Mucosa of descending colon (tissue), 3 donors: ENCODE results near the gene MAMSTR. TPM values are rescaled to one million over a fixed set of nuclear protein-coding genes. Genes with fewer than 3 reads are reported as not detected.
"Not testable (repeated sequence)": the region's sequence is repeated elsewhere in the genome, so short reads cannot be mapped to it uniquely, and the experiment has no call there.

ENCODE experiments used
- ATAC-seq: fragments of 200-7000 bp; cut with Tn5 transposase; one replicate; pipeline ENCODE4 v1.9.1; 2020; ENCODE audit warnings: mild to moderate bottlenecking, moderate library complexity
- DNase-seq, 3 donors: peaks; one replicate each; pipeline ENCODE4 v3.0.0-alpha.2; 2020
- H3K36me3 ChIP-seq: fragments of 200-600 bp; one replicate; pipeline ENCODE4 v1.8.0; 2021; ENCODE audit warnings: low read depth, mild to moderate bottlenecking
- H3K4me1 ChIP-seq: fragments of 200-600 bp; one replicate; pipeline ENCODE4 v1.8.0; 2021; ENCODE audit warnings: low read depth, mild to moderate bottlenecking
- H3K4me3 ChIP-seq: fragments of 200-600 bp; one replicate; pipeline ENCODE4 v1.8.0; 2021; ENCODE audit warnings: mild to moderate bottlenecking
- H3K9me3 ChIP-seq: fragments of 200-600 bp; one replicate; pipeline ENCODE4 v1.8.0; 2021; ENCODE audit warnings: mild to moderate bottlenecking
- intact Hi-C, 2 donors: fragments of 100-400 bp; cut with DNase I in 1 of 2; cut with micrococcal nuclease in 1 of 2; formaldehyde crosslinking; loops; one replicate each; pipeline versions ENCODE4 v1.11.0 to v1.11.1; 2022; cut with DNase I, micrococcal nuclease
- long read RNA-seq, 2 donors: library from polyadenylated mRNA; unstranded; transcript quantifications; one replicate each; pipeline ENCODE4 v2.0.0, GENCODE V29; 2019 to 2021
- total RNA-seq, 3 donors: library from RNA; stranded (reverse); fragmentation: NEBNext Ultra II Directional in 2 of 3; extraction: Animal tissue kit (Norgen Biotek cat#: 25700) in 2 of 3; gene quantifications; one replicate each; pipeline versions ENCODE4 v1.2.1 to v1.2.4, GENCODE V29; 2021 to 2023
- TF ChIP-seq, protein P1 (sequence below): fragments of 200-600 bp; IDR thresholded peaks from one replicate; pipeline ENCODE4 v1.8.0; 2022; ENCODE audit warnings: antibody characterized with exemption, mild to moderate bottlenecking
- donor health status: DM: no; HTN: no; CAD: no; lungs with moderate emphysema.
- donor health status: DM: no; HTN: no; CAD: no.
- donor health status: DM: no; HTN: yes; CAD: no.

Gene MAMSTR
- total RNA-seq: 1 to 10 TPM in 1 of 3 donors, under 1 TPM in 2; 0.31 to 2.4 (median 0.61) TPM
- long read RNA-seq, donor 1, partial matches to known transcripts: 1 of 3 reads
- long read RNA-seq, donor 1, other reads (novel, unspliced or antisense): 2 of 3 reads
- long read RNA-seq, donor 2: 0 reads

DNA sequence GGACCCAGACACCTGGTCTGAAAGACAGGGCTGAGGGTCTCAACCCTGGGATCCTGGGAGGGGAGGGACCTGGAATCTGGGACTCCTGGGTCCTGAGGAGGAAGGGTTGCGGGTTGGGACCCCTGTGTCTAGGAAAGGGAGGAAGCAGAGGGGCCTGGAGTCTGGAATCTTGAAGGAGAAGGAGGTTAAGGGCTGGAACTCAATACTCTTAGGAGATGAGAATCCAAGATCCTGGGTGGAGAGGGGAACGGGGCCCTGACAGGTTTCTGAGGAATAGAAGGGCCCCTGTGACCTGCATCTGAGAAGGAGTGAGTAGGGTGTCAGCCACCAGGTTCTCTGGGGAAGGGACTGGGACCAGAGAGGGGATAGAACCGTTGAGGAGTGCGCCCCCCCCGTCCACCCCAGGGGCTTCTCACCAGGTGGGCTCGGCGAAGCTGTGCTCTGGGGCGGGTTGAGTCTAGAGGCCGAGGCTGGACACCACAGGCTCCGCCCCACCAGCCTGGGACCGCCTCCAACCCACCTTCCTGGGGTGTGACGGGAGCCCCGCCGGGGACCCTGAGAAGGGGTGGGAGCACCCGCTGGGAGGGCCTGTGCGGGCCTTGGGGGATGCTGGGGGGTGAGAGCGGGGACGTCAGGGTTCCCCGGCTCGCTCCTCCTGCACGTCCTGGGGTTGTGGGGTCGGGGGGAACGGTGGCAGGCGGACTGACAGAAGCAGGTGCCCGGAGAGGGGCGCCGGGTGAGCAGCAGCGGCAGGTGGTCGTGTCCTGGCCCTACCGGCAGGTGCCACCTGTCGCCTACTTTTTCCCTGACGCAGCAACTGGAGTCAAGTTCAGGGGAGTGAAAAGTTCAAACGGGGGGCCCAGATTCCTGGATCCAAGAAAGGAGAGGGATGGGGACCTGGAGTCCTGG is at the start of gene MAMSTR:
MAMSTR (minus strand) TSS at position 463 of the 909 bp plus-strand sequence. CDS start 694 bp downstream, outside the sequence.
- H3K4me1 ChIP-seq: peaks cover 18% of the 10 kb centered on the region

GRCh38 chr19:48768994-48769713 is 49.6 kb upstream of the MAMSTR start:
- DNase-seq (no peak), ATAC-seq (no peak)
- TF ChIP-seq, protein P1, sequence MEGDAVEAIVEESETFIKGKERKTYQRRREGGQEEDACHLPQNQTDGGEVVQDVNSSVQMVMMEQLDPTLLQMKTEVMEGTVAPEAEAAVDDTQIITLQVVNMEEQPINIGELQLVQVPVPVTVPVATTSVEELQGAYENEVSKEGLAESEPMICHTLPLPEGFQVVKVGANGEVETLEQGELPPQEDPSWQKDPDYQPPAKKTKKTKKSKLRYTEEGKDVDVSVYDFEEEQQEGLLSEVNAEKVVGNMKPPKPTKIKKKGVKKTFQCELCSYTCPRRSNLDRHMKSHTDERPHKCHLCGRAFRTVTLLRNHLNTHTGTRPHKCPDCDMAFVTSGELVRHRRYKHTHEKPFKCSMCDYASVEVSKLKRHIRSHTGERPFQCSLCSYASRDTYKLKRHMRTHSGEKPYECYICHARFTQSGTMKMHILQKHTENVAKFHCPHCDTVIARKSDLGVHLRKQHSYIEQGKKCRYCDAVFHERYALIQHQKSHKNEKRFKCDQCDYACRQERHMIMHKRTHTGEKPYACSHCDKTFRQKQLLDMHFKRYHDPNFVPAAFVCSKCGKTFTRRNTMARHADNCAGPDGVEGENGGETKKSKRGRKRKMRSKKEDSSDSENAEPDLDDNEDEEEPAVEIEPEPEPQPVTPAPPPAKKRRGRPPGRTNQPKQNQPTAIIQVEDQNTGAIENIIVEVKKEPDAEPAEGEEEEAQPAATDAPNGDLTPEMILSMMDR: no peak
- H3K36me3 ChIP-seq: no peaks in the 10 kb centered on the region
- H3K4me3 ChIP-seq: no peak overlapping the region
- intact Hi-C loops: no loop called here
- H3K4me1 ChIP-seq: no peaks in the 10 kb centered on the region
- no peaks in the 10 kb centered on the region for H3K9me3 ChIP-seq

More for the DNA sequence above, at the start of gene MAMSTR:
- intact Hi-C loops: no loop called here
- no peak for ATAC-seq
- Histone ChIP-seq H3K9me3 (no peaks in the 10 kb centered on the region), H3K36me3 (no peaks in the 10 kb centered on the region), H3K4me3 (peak within 1 kb of the TSS; percentile 9)
- TF ChIP-seq, protein P1: no peak
- peak in 1 of 3 donors; percentile 61 for DNase-seq

DNA sequence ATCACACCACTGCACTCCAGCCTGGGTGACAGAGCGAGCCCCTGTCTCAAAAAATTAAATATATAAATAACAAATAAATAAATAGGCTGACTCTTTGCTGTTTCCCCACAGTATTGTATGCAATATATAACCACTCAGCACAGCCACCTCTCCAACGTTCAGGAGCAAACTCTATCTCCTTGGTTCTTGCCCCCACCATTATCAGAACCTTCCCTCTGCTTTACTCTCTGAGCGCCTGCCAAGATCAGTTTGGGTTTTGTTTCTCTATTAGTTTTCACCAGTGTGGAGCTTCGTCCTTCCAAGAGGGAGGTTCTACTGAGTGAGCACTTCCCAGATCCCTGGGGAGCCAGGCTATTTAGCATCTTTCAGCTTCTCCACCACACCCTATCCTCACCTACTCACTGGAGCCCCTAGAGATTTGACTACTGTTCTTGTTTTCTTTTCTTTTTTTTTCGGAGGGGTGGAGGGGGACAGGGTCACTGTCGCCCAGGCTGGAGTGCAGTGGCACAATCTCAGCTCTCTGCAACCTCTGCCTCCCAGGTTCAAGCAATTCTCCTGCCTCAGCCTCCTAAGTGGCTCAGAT is 48.7 kb upstream of the MAMSTR start:
- H3K9me3 ChIP-seq, DNase-seq, H3K36me3 ChIP-seq, ATAC-seq, intact Hi-C loops, H3K4me1 ChIP-seq, H3K4me3 ChIP-seq: not testable (repeated sequence)

- DNase-seq, ATAC-seq, H3K4me3 ChIP-seq, H3K4me1 ChIP-seq, intact Hi-C loops, H3K9me3 ChIP-seq, H3K36me3 ChIP-seq: not testable (repeated sequence)
Observed at GRCh38 chr19:48765816-48766215, 46.3 kb upstream of the MAMSTR start.

- TF ChIP-seq, protein P1: no peak
- no peaks in the 10 kb centered on the region for H3K9me3 ChIP-seq
- H3K4me3 ChIP-seq: no peak overlapping the region
- intact Hi-C loops: no loop called here
- DNase-seq (no peak), ATAC-seq (no peak)
- no peaks in the 10 kb centered on the region for H3K36me3 ChIP-seq
- no peaks in the 10 kb centered on the region for H3K4me1 ChIP-seq
Observed at GRCh38 chr19:48760504-48761205, 41.1 kb upstream of the MAMSTR start.

GRCh38 chr19:48757741-48758144 is 38.2 kb upstream of the MAMSTR start:
- Histone ChIP-seq H3K9me3 (no peaks in the 10 kb centered on the region), H3K36me3 (no peaks in the 10 kb centered on the region)

More at GRCh38 chr19:48757741-48758144, 38.2 kb upstream of the MAMSTR start:
- intact Hi-C loops: no loop called here
- ATAC-seq: no peak
- peaks cover 4% of the 10 kb centered on the region for H3K4me1 ChIP-seq
- no peak for DNase-seq
- H3K4me3 ChIP-seq: no peak overlapping the region
- TF ChIP-seq, protein P1: no peak
